HEK293 (cell line): ENCODE data around the gene TSEN2.

ENCODE experiments used
- CTCF ChIA-PET: fragments of 350-600 bp; formaldehyde crosslinking; extraction: SDS; loops from one replicate; lab custom pipeline; 2021; ENCODE audit warnings: antibody characterized with exemption; lab: Yijun Ruan, JAX
- POLR2A ChIA-PET: fragments of 300-600 bp; formaldehyde crosslinking; extraction: SDS; loops from one replicate; lab custom pipeline; 2020; ENCODE audit warnings: antibody characterized with exemption, inconsistent platforms; lab: Yijun Ruan, JAX
- H3K27ac ChIP-seq: fragments of 200-500 bp; sonication (Bioruptor generic); 2 replicates; pipeline ENCODE4 v1.5.1; 2014; ENCODE audit warnings: low read depth, low read length, control low read depth, inconsistent platforms; ENCODE audit errors: extremely low read depth
- H3K36me3 ChIP-seq, 2 experiments: fragments of 200-500 bp in 1 of 2; sonication (Bioruptor generic) in 1 of 2; 1 replicate in 1 of 2; 2 replicates in 1 of 2; pipeline ENCODE4 v1.5.1; 2014 to 2017; ENCODE audit warnings: inconsistent platforms in 2 of 2, low read length in 2 of 2; ENCODE audit not compliant: control insufficient read depth in 2 of 2, insufficient read depth in 1 of 2
- H3K4me1 ChIP-seq: fragments of 200-500 bp; sonication (Bioruptor generic); 2 replicates; pipeline ENCODE4 v1.5.1; 2014; ENCODE audit warnings: mild to moderate bottlenecking, low read length, inconsistent platforms; ENCODE audit not compliant: control insufficient read depth, insufficient read depth
- H3K4me3 ChIP-seq: 2 replicates; pipeline ENCODE4 v1.5.1; 2011; ENCODE audit warnings: low read depth, mild to moderate bottlenecking, control low read depth, low read length, moderate library complexity
- H3K9me3 ChIP-seq: fragments of 200-500 bp; sonication (Bioruptor generic); 2 replicates; pipeline ENCODE4 v1.5.1; 2014; ENCODE audit warnings: low read depth, low read length, inconsistent platforms; ENCODE audit not compliant: control insufficient read depth, insufficient read depth
- GLI2 ChIP-seq: fragments of 450-650 bp; formaldehyde crosslinking; IDR thresholded peaks from 2 replicates; pipeline ENCODE4; 2017; ENCODE audit warnings: missing biosample characterization, missing genetic modification characterization, low read depth, borderline replicate concordance
- HOXC10 ChIP-seq: sonication (generic); formaldehyde crosslinking; IDR thresholded peaks from 2 replicates; pipeline ENCODE4 v1.8.1; 2023; ENCODE audit warnings: mild to moderate bottlenecking, missing genetic modification reagents
- HOXD13 ChIP-seq: sonication (generic); formaldehyde crosslinking; IDR thresholded peaks from 2 replicates; pipeline ENCODE4 v1.8.0; 2022; ENCODE audit warnings: missing genetic modification reagents, borderline replicate concordance
- SALL2 ChIP-seq: fragments of 450-650 bp; formaldehyde crosslinking; IDR thresholded peaks from 2 replicates; pipeline ENCODE4 v1.5.0; 2017; ENCODE audit warnings: missing biosample characterization, mild to moderate bottlenecking, missing genetic modification characterization, borderline replicate concordance
- SCRT2 ChIP-seq: fragments of 450-650 bp; formaldehyde crosslinking; IDR thresholded peaks from 2 replicates; pipeline ENCODE4 v1.5.1; 2016; ENCODE audit warnings: missing biosample characterization, missing genetic modification characterization
- ZBTB17 ChIP-seq: fragments of 450-650 bp; formaldehyde crosslinking; IDR thresholded peaks from 2 replicates; pipeline ENCODE4 v1.5.1; 2016; ENCODE audit warnings: missing biosample characterization, missing genetic modification characterization
- ZBTB49 ChIP-seq: fragments of 450-650 bp; formaldehyde crosslinking; IDR thresholded peaks from 2 replicates; pipeline ENCODE4 v1.5.1; 2016; ENCODE audit warnings: missing biosample characterization, missing genetic modification characterization, low read depth
- ZNF138 ChIP-seq: fragments of 450-650 bp; formaldehyde crosslinking; IDR thresholded peaks from 2 replicates; pipeline ENCODE4 v1.5.1; 2016; ENCODE audit warnings: missing biosample characterization, missing genetic modification characterization, borderline replicate concordance
- ZNF211 ChIP-seq: fragments of 450-650 bp; formaldehyde crosslinking; IDR thresholded peaks from 2 replicates; pipeline ENCODE4 v1.5.1; 2016; ENCODE audit warnings: low read depth, missing biosample characterization, missing genetic modification characterization
- ZNF223 ChIP-seq: fragments of 450-650 bp; formaldehyde crosslinking; IDR thresholded peaks from 2 replicates; pipeline ENCODE4 v1.5.1; 2016; ENCODE audit warnings: missing biosample characterization, missing genetic modification characterization
- ZNF23 ChIP-seq: fragments of 450-650 bp; formaldehyde crosslinking; IDR thresholded peaks from 2 replicates; pipeline ENCODE4 v1.5.1; 2016; ENCODE audit warnings: missing biosample characterization, missing genetic modification characterization, borderline replicate concordance
- ZNF24 ChIP-seq: fragments of 450-650 bp; formaldehyde crosslinking; IDR thresholded peaks from 2 replicates; pipeline ENCODE4 v1.5.1; 2016; ENCODE audit warnings: missing biosample characterization, missing genetic modification characterization
- ZNF335 ChIP-seq: fragments of 450-650 bp; formaldehyde crosslinking; conservative IDR thresholded peaks from 2 replicates; pipeline ENCODE4 v1.5.1; 2016; ENCODE audit warnings: missing biosample characterization, missing genetic modification characterization
- ZNF404 ChIP-seq: fragments of 450-650 bp; formaldehyde crosslinking; IDR thresholded peaks from 2 replicates; pipeline ENCODE4 v1.5.1; 2017; ENCODE audit warnings: missing biosample characterization, missing genetic modification characterization
- ZNF521 ChIP-seq: fragments of 450-650 bp; formaldehyde crosslinking; IDR thresholded peaks from 2 replicates; pipeline ENCODE4 v1.5.1; 2017; ENCODE audit warnings: missing biosample characterization, mild to moderate bottlenecking, missing genetic modification characterization
- ZNF529 ChIP-seq: fragments of 450-650 bp; formaldehyde crosslinking; IDR thresholded peaks from 2 replicates; pipeline ENCODE4 v1.5.1; 2017; ENCODE audit warnings: missing genetic modification characterization, missing biosample characterization; ENCODE audit not compliant: insufficient replicate concordance
- ZNF610 ChIP-seq: fragments of 450-650 bp; formaldehyde crosslinking; IDR thresholded peaks from 2 replicates; pipeline ENCODE4 v1.5.1; 2016; ENCODE audit warnings: missing biosample characterization, missing genetic modification characterization, borderline replicate concordance
- ZNF768 ChIP-seq: fragments of 450-650 bp; formaldehyde crosslinking; IDR thresholded peaks from 2 replicates; pipeline ENCODE4 v1.5.1; 2018; ENCODE audit warnings: missing biosample characterization, mild to moderate bottlenecking, missing genetic modification characterization
- ZSCAN16 ChIP-seq: fragments of 450-650 bp; formaldehyde crosslinking; IDR thresholded peaks from 2 replicates; pipeline ENCODE4 v1.5.1; 2016; ENCODE audit warnings: missing biosample characterization, missing genetic modification characterization
- TF ChIP-seq, protein P1 (sequence below): fragments of 450-650 bp; formaldehyde crosslinking; IDR thresholded peaks from 2 replicates; pipeline ENCODE4 v1.5.1; 2016; ENCODE audit warnings: missing biosample characterization, missing genetic modification characterization
- TF ChIP-seq, protein P2 (sequence below): fragments of 450-650 bp; formaldehyde crosslinking; IDR thresholded peaks from 2 replicates; pipeline ENCODE4 v1.5.1; 2016; ENCODE audit warnings: missing biosample characterization, missing genetic modification characterization
- TF ChIP-seq, protein P3 (sequence below): fragments of 450-650 bp; formaldehyde crosslinking; IDR thresholded peaks from 2 replicates; pipeline ENCODE4 v1.5.1; 2017; ENCODE audit warnings: missing biosample characterization, missing genetic modification characterization
- TF ChIP-seq, protein P4 (sequence below): fragments of 450-650 bp; formaldehyde crosslinking; IDR thresholded peaks from 2 replicates; pipeline ENCODE4 v1.5.1; 2016; ENCODE audit warnings: missing biosample characterization, missing genetic modification characterization

TSEN2 gene

GRCh38 chr3:12472000-12472610, 12.2 kb upstream of the TSEN2 start:
- ChIA-PET CTCF (interaction anchor here (0.6 to 2.5 kb wide), 3 partner anchors 297 to 668 kb away, joined by 3 to 7 read pairs (median 4); no protein-coding TSS in a partner anchor), POLR2A (no interaction called here)
- no peaks in the 10 kb centered on the region for H3K36me3 ChIP-seq
- TF ChIP-seq ZNF211 (tag by site-specific recombination) (no peak), SCRT2 (tag by site-specific recombination) (no peak), ZNF335 (tag by site-specific recombination) (no peak), ZNF404 (tag by site-specific recombination) (no peak), ZNF768 (peak; percentile 67; the same call in 1 of the 2 replicates)
- H3K4me1 ChIP-seq, result no peaks in the 10 kb centered on the region; the same call in 1 of the 2 replicates
- H3K4me3 ChIP-seq, result no peak overlapping the region
- no peaks in the 10 kb centered on the region for H3K9me3 ChIP-seq
- H3K27ac ChIP-seq, result no peak overlapping the region

- CTCF ChIA-PET, result no interaction called here
- Histone ChIP-seq H3K9me3 (no peaks in the 10 kb centered on the region), H3K4me1 (no peaks in the 10 kb centered on the region; the same call in 1 of the 2 replicates), H3K36me3 (no peaks in the 10 kb centered on the region), H3K27ac (no peak overlapping the region), H3K4me3 (no peak overlapping the region)
- POLR2A ChIA-PET, result no interaction called here
- TF ChIP-seq ZNF138 (tag by site-specific recombination), result no peak
- TF ChIP-seq ZNF223, result no peak
- no peak for TF ChIP-seq GLI2 (tag by site-specific recombination)
- TF ChIP-seq ZNF23 (tag by site-specific recombination), result no peak
- TF ChIP-seq ZNF610 (tag by site-specific recombination), result no peak
- no peak for TF ChIP-seq HOXD13 (CRISPR knock-in tag)
- TF ChIP-seq, protein P1, sequence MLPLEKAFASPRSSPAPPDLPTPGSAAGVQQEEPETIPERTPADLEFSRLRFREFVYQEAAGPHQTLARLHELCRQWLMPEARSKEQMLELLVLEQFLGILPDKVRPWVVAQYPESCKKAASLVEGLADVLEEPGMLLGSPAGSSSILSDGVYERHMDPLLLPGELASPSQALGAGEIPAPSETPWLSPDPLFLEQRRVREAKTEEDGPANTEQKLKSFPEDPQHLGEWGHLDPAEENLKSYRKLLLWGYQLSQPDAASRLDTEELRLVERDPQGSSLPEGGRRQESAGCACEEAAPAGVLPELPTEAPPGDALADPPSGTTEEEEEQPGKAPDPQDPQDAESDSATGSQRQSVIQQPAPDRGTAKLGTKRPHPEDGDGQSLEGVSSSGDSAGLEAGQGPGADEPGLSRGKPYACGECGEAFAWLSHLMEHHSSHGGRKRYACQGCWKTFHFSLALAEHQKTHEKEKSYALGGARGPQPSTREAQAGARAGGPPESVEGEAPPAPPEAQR (tag by site-specific recombination), result no peak
- no peak for TF ChIP-seq ZNF24 (tag by site-specific recombination)
- TF ChIP-seq ZBTB17, result no peak
- TF ChIP-seq ZBTB49 (tag by site-specific recombination), result no peak
- no peak for TF ChIP-seq ZNF404 (tag by site-specific recombination)
- no peak for TF ChIP-seq SALL2 (tag by site-specific recombination)
- TF ChIP-seq ZNF521 (tag by site-specific recombination), result no peak
- no peak for TF ChIP-seq ZSCAN16 (tag by site-specific recombination)
- TF ChIP-seq, protein P2, sequence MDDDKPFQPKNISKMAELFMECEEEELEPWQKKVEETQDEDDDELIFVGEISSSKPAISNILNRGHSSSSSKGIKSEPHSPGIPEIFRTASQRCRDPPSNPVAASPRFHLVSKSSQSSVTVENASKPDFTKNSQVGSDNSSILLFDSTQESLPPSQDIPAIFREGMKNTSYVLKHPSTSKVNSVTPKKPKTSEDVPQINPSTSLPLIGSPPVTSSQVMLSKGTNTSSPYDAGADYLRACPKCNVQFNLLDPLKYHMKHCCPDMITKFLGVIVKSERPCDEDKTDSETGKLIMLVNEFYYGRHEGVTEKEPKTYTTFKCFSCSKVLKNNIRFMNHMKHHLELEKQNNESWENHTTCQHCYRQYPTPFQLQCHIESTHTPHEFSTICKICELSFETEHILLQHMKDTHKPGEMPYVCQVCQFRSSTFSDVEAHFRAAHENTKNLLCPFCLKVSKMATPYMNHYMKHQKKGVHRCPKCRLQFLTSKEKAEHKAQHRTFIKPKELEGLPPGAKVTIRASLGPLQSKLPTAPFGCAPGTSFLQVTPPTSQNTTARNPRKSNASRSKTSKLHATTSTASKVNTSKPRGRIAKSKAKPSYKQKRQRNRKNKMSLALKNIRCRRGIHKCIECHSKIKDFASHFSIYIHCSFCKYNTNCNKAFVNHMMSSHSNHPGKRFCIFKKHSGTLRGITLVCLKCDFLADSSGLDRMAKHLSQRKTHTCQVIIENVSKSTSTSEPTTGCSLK, result no peak
- no peak for TF ChIP-seq ZNF529 (tag by site-specific recombination)
- TF ChIP-seq, protein P3, sequence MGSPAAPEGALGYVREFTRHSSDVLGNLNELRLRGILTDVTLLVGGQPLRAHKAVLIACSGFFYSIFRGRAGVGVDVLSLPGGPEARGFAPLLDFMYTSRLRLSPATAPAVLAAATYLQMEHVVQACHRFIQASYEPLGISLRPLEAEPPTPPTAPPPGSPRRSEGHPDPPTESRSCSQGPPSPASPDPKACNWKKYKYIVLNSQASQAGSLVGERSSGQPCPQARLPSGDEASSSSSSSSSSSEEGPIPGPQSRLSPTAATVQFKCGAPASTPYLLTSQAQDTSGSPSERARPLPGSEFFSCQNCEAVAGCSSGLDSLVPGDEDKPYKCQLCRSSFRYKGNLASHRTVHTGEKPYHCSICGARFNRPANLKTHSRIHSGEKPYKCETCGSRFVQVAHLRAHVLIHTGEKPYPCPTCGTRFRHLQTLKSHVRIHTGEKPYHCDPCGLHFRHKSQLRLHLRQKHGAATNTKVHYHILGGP (tag by site-specific recombination), result no peak
- no peak for TF ChIP-seq HOXC10 (CRISPR knock-in tag)
- TF ChIP-seq, protein P4, sequence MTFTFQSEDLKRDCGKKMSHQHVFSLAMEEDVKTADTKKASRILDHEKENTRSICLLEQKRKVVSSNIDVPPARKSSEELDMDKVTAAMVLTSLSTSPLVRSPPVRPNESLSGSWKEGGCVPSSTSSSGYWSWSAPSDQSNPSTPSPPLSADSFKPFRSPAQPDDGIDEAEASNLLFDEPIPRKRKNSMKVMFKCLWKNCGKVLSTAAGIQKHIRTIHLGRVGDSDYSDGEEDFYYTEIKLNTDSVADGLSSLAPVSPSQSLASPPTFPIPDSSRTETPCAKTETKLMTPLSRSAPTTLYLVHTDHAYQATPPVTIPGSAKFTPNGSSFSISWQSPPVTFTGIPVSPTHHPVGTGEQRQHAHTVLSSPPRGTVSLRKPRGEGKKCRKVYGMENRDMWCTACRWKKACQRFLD (tag by site-specific recombination), result no peak
Measured at GRCh38 chr3:12472796-12473195, 11.5 kb upstream of the TSEN2 start.
